ENCODE measurements around the gene SMC1A. TPM values are rescaled to one million over a fixed set of nuclear protein-coding genes. Genes with fewer than 3 reads are reported as not detected.
A peak's percentile ranks its signal among the peaks of the same experiment; 100 is the strongest.
"Not testable (repeated sequence)": the region's sequence is repeated elsewhere in the genome, so short reads cannot be mapped to it uniquely, and the experiment has no call there.

Gene SMC1A
- total RNA-seq, 1 donor from 2014 or later, result 31.4 TPM

DNA sequence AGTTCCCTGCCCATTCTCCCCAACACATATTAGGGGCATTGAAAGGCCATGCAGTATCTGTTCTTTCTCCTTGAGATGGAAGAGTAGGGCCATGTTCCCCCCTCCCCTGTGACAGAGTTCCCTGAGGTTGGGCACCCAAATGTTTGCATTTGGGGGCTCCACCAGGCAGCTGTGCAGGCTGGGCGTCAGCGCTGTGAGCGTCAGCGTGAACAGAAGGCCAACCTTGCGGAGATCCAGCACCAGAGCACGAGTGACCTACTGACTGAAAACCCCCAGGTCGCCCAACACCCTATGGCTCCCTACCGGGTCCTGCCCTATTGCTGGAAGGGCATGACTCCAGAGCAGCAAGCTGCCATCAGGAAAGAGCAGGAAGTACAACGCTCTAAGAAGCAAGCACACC is 7.8 kb upstream of the SMC1A start:
- intact Hi-C loops (cut with DNase I), result loop anchor here (10.0 kb wide), 1 partner anchor 115 kb away; no protein-coding TSS in a partner anchor
- peaks cover 4% of the 10 kb centered on the region for H3K4me1 ChIP-seq
- no peak overlapping the region for H3K4me3 ChIP-seq
- H3K36me3 ChIP-seq, result peaks cover 0 to 5% of the 10 kb centered on the region in 2 donors
- TF ChIP-seq, protein P1, sequence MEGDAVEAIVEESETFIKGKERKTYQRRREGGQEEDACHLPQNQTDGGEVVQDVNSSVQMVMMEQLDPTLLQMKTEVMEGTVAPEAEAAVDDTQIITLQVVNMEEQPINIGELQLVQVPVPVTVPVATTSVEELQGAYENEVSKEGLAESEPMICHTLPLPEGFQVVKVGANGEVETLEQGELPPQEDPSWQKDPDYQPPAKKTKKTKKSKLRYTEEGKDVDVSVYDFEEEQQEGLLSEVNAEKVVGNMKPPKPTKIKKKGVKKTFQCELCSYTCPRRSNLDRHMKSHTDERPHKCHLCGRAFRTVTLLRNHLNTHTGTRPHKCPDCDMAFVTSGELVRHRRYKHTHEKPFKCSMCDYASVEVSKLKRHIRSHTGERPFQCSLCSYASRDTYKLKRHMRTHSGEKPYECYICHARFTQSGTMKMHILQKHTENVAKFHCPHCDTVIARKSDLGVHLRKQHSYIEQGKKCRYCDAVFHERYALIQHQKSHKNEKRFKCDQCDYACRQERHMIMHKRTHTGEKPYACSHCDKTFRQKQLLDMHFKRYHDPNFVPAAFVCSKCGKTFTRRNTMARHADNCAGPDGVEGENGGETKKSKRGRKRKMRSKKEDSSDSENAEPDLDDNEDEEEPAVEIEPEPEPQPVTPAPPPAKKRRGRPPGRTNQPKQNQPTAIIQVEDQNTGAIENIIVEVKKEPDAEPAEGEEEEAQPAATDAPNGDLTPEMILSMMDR (IDR thresholded peaks at IDR 0.05), result no peak
- TF ChIP-seq POLR2AphosphoS5 (IDR thresholded peaks at IDR 0.05; ENCODE audit: insufficient read depth in 1 of 2, low read depth in 1 of 2) (no peak), POLR2A (IDR thresholded peaks at IDR 0.05) (no peak)
- H3K9me3 ChIP-seq, result no peaks in the 10 kb centered on the region
- no peak for DNase-seq (ENCODE audit: extremely low spot score in 2 of 2)
- no peaks in the 10 kb centered on the region for H3K27me3 ChIP-seq
- no peak overlapping the region for H3K27ac ChIP-seq

DNA sequence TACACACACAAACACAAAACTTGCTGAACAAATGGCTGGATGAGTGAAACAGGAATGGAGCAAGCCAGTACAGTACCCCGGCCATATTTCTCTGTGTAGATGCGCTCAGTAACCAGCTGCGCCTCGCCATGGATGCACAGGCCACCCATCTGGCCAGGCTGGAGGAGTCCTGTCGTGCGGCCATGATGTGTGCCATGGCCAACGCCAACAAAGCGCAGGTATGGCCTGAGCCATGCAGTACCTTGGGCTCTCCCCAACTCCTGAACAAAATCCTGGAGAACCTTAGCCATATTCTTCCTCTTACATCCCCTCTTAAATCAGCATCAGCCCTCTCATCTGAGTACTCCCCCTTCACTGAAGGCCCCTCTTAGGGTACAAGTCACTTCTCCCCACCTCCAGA is 7.3 kb upstream of the SMC1A start:
- intact Hi-C loops (cut with DNase I), result loop anchor here (10.0 kb wide), 1 partner anchor 115 kb away; no protein-coding TSS in a partner anchor
- H3K36me3 ChIP-seq, result peaks cover 0 to 5% of the 10 kb centered on the region in 2 donors
- H3K27ac ChIP-seq, result no peak overlapping the region
- H3K4me1 ChIP-seq, result peaks cover 4% of the 10 kb centered on the region
- no peaks in the 10 kb centered on the region for H3K9me3 ChIP-seq
- H3K4me3 ChIP-seq, result no peak overlapping the region
- TF ChIP-seq, protein P1 (IDR thresholded peaks at IDR 0.05), result no peak
- no peak for TF ChIP-seq POLR2A (IDR thresholded peaks at IDR 0.05)
- no peak for TF ChIP-seq POLR2AphosphoS5 (IDR thresholded peaks at IDR 0.05; ENCODE audit: insufficient read depth in 1 of 2, low read depth in 1 of 2)
- H3K27me3 ChIP-seq, result no peaks in the 10 kb centered on the region
- no peak for DNase-seq (ENCODE audit: extremely low spot score in 2 of 2)

DNA sequence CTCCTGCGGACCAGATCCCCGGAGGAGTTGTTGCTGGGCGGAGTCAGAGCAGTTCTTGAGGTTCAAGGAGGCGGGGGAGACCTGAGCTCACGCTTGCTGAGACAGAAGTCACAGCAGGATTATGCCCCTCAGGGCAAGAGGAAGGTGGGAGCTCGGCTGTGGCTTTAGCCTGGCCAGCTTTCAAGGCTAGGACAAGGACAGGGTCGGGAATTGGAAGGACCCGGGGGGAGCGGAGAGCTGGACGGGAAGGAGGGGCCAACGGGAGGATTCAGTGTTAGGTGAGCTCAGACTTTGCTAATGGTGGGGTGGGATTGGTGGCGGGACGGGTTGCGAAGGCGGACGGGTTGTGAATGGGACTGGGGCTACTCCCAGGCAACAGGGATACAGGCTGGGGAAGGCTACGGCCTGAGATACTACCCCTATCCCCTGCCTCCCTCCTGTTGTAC is 430 bp upstream of the SMC1A start, which contains the start of gene RIBC1:
RIBC1 (plus strand) TSS at position 13 of the 446 bp plus-strand sequence. CDS start 3,404 bp downstream, outside the sequence.
- Histone ChIP-seq H3K9me3 (no peaks in the 10 kb centered on the region), H3K27me3 (no peaks in the 10 kb centered on the region), H3K36me3 (no peaks in the 10 kb centered on the region), H3K4me3 (peak within 1 kb of the TSS; percentile 71 to 76), H3K27ac (peak within 1 kb of the TSS; percentile 93), H3K4me1 (peaks cover 22% of the 10 kb centered on the region)
- DNase-seq (ENCODE audit: extremely low spot score in 2 of 2), result no peak
- TF ChIP-seq, protein P1 (IDR thresholded peaks at IDR 0.05), result no peak
- TF ChIP-seq POLR2A (IDR thresholded peaks at IDR 0.05) (no peak), POLR2AphosphoS5 (IDR thresholded peaks at IDR 0.05; ENCODE audit: insufficient read depth in 1 of 2, low read depth in 1 of 2) (no peak)
- intact Hi-C loops (cut with DNase I), result no loop called here

DNA sequence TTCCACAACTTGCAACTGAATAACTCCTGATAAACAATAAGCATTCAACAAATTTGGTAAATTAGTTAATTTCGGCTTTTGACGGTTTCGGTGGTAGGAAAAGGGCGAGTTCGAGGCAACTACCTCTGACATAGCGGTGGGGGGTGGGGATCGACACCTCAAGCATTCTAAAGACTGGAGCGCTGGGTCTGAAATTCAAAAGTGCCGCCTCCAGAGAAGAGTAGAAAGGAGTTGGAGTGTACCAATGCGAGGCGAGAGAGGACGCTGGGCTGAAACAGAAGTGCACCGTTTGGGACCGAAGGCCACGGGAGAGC is 725 bp downstream of the SMC1A start:
- Histone ChIP-seq H3K27me3 (no peaks in the 10 kb centered on the region), H3K27ac (peak overlapping the region; percentile 93), H3K4me3 (peak overlapping the region; percentile 71 to 76), H3K36me3 (no peaks in the 10 kb centered on the region), H3K9me3 (no peaks in the 10 kb centered on the region), H3K4me1 (peaks cover 22% of the 10 kb centered on the region)
- intact Hi-C loops (cut with DNase I), result no loop called here
- TF ChIP-seq, protein P1 (IDR thresholded peaks at IDR 0.05), result no peak
- TF ChIP-seq POLR2AphosphoS5 (IDR thresholded peaks at IDR 0.05; ENCODE audit: insufficient read depth in 1 of 2, low read depth in 1 of 2), result no peak
- TF ChIP-seq POLR2A (IDR thresholded peaks at IDR 0.05), result no peak
- DNase-seq (ENCODE audit: extremely low spot score in 2 of 2), result no peak

DNA sequence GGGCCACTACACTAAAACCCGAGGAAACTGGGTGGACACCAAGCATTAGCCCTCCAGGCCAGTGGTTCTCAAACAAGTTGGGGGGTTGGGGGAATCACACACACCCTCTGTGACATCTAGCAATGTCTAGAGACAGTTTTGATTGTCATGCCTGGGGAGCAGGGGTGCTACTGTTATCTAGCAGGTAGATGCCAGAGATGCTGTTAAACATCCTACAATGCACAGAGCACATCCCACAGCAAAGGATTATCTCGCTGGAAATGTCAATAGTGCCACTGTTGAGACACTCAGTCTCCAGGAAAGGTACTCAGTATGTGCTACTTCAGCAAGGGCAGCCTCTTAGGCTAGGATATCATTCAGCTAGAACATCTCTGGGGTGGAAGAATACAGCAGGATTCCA is 1.3 kb downstream of the SMC1A start:
- Histone ChIP-seq H3K9me3 (no peaks in the 10 kb centered on the region), H3K27ac (no peak overlapping the region), H3K4me3 (peak overlapping the region; percentile 71 to 76), H3K4me1 (peaks cover 22% of the 10 kb centered on the region), H3K36me3 (no peaks in the 10 kb centered on the region), H3K27me3 (no peaks in the 10 kb centered on the region)
- no peak for DNase-seq (ENCODE audit: extremely low spot score in 2 of 2)
- intact Hi-C loops (cut with DNase I), result no loop called here
- TF ChIP-seq, protein P1 (IDR thresholded peaks at IDR 0.05), result no peak

DNA sequence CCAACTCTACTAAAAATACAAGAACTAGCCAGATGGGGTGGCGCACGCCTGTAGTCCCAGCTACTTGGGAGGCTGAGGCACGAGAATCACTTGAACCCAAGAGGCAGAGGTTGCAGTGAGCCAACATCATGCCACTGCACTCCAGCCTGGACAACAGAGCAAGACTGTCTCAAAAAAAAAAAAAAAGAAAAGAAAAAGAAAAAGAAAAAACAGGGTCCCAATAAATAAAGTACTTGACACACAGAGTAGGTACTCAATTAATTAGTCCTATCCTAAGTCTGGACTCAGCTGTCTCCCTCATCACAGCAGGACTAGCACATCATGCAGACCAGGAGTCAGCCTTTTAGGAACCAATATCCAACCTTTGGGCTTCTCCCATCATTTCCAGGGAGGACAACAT is 2.1 kb downstream of the SMC1A start:
- H3K9me3 ChIP-seq; H3K27me3 ChIP-seq; H3K36me3 ChIP-seq; H3K4me3 ChIP-seq; H3K27ac ChIP-seq; intact Hi-C loops (cut with DNase I); DNase-seq (ENCODE audit: extremely low spot score in 2 of 2): not testable (repeated sequence)
- H3K4me1 ChIP-seq, result peaks cover 22% of the 10 kb centered on the region
